HepG2 (cell line): ENCODE results near the gene VDR. TPM values are rescaled to one million over a fixed set of nuclear protein-coding genes. Genes with fewer than 3 reads are reported as not detected.

Experiments used
- ATAC-seq: fragments of 200-7000 bp; cut with Tn5 transposase; 3 replicates; pipeline ENCODE4 v1.9.1; 2020; ENCODE audit warnings: mild to moderate bottlenecking, moderate library complexity
- BruUV-seq: library from RNA; stranded (reverse); fragments of 400-500 nt; replicated peaks from 2 replicates; lab custom pipeline; 2021; lab: Mats Ljungman, UMichigan
- CTCF ChIA-PET: fragments of 300-600 bp; formaldehyde crosslinking; extraction: SDS; loops from one replicate; lab custom pipeline; 2021; ENCODE audit warnings: low total read pairs, inconsistent platforms, low intra/inter-chr PET ratio; lab: Yijun Ruan, JAX
- POLR2A ChIA-PET: fragments of 350-600 bp; sonication (Branson Sonifier 250); formaldehyde crosslinking; loops from one replicate; lab custom pipeline; 2020; ENCODE audit warnings: antibody characterized with exemption, inconsistent platforms; lab: Yijun Ruan, JAX
- DNase-seq: peaks from one replicate; pipeline ENCODE4 v3.0.0-alpha.2; 2015; ENCODE audit warnings: low spot score
- FAIRE-seq: peaks from 3 replicates; lab custom pipeline; 2011; peaks lifted over from hg19 to GRCh38; lab: Jason Lieb, UNC
- H2AFZ ChIP-seq: one replicate; pipeline ENCODE4 v1.6.1; 2011; ENCODE audit warnings: low read length, inconsistent platforms
- H3K27ac ChIP-seq: fragments of 300-600 bp; 3 replicates; pipeline ENCODE4 v1.8.0; 2011; ENCODE audit warnings: mixed run types, mild to moderate bottlenecking, mixed read lengths, low read length, inconsistent platforms; ENCODE audit not compliant: insufficient read depth; ENCODE audit errors: extremely low read length
- H3K27me3 ChIP-seq, 2 experiments: fragments of 200-600 bp in 1 of 2; 2 replicates in 1 of 2; 3 replicates in 1 of 2; pipeline versions ENCODE4 v1.6.0 to v1.8.0; 2011; ENCODE audit warnings: low read length in 2 of 2, mild to moderate bottlenecking in 2 of 2, moderate library complexity in 2 of 2, inconsistent platforms in 1 of 2; ENCODE audit not compliant: insufficient read depth in 2 of 2, control insufficient read depth in 1 of 2
- H3K36me3 ChIP-seq, 2 experiments: fragments of 200-600 bp in 1 of 2; replicated peaks in 1 of 2; 2 replicates in 1 of 2; 3 replicates in 1 of 2; pipeline versions ENCODE4 v1.5.1 to v1.8.0; 2011; ENCODE audit warnings: low read length in 2 of 2, inconsistent platforms in 1 of 2; ENCODE audit not compliant: insufficient read depth in 2 of 2, control insufficient read depth in 1 of 2
- H3K4me1 ChIP-seq: 2 replicates; pipeline ENCODE4 v1.5.1; 2012; ENCODE audit warnings: low read length, inconsistent platforms; ENCODE audit not compliant: insufficient read depth
- H3K4me2 ChIP-seq: 2 replicates; pipeline ENCODE4 v1.6.0; 2011; ENCODE audit warnings: low read depth, low read length, inconsistent platforms
- H3K4me3 ChIP-seq, 3 experiments: fragments of 200-600 bp in 1 of 3; sonication (generic), shearing (Covaris generic) in 1 of 3; replicated peaks in 1 of 3; 2 replicates each; pipeline ENCODE4 v1.5.1; 2011 to 2016; ENCODE audit warnings: low read length in 3 of 3, inconsistent platforms in 2 of 3, low read depth in 2 of 3, mild to moderate bottlenecking in 2 of 3, control low read depth in 1 of 3, mixed read lengths in 1 of 3; ENCODE audit not compliant: insufficient read depth in 1 of 3
- H3K79me2 ChIP-seq: one replicate; pipeline ENCODE4 v1.6.1; 2011; ENCODE audit warnings: low read length, inconsistent platforms; ENCODE audit not compliant: insufficient read depth
- H3K9ac ChIP-seq: 2 replicates; pipeline ENCODE4 v1.6.0; 2011; ENCODE audit warnings: mild to moderate bottlenecking, low read depth, low read length, inconsistent platforms; ENCODE audit not compliant: insufficient read depth
- H3K9me3 ChIP-seq: 2 replicates; pipeline ENCODE4 v1.5.1; 2012; ENCODE audit warnings: mild to moderate bottlenecking, low read length
- H4K20me1 ChIP-seq: 2 replicates; pipeline ENCODE4 v1.6.0; 2011; ENCODE audit warnings: inconsistent platforms, mild to moderate bottlenecking, low read length, moderate library complexity; ENCODE audit not compliant: insufficient read depth
- KIAA2018 ChIP-seq: sonication (generic); formaldehyde crosslinking; IDR thresholded peaks from 2 replicates; pipeline ENCODE4 v1.5.0; 2020; ENCODE audit warnings: mild to moderate bottlenecking, missing genetic modification reagents, borderline replicate concordance
- PBX3 ChIP-seq: sonication (generic); formaldehyde crosslinking; IDR thresholded peaks from 2 replicates; pipeline ENCODE4 v1.8.1; 2023; ENCODE audit warnings: missing genetic modification reagents, inconsistent platforms, borderline replicate concordance
- SIN3A ChIP-seq: IDR thresholded peaks from 2 replicates; pipeline ENCODE4 v1.6.1; 2011; ENCODE audit warnings: low read depth, mild to moderate bottlenecking, control low read depth, low read length, borderline replicate concordance
- SKIL ChIP-seq: sonication (generic); formaldehyde crosslinking; IDR thresholded peaks from 2 replicates; pipeline ENCODE4 v1.8.0; 2022; ENCODE audit warnings: missing genetic modification reagents, mild to moderate bottlenecking, moderate library complexity, borderline replicate concordance
- TAF15 ChIP-seq: fragments of 200-400 bp; formaldehyde crosslinking; IDR thresholded peaks from one replicate; pipeline ENCODE4 v1.6.1; 2018; ENCODE audit warnings: mild to moderate bottlenecking, low read depth, low read length; ENCODE audit not compliant: poor library complexity, severe bottlenecking
- ZNF513 ChIP-seq: sonication (generic); formaldehyde crosslinking; conservative IDR thresholded peaks from 2 replicates; pipeline ENCODE4 v1.5.0; 2020; ENCODE audit warnings: missing genetic modification reagents
- ZNF792 ChIP-seq: IDR thresholded peaks from 2 replicates; pipeline ENCODE4 v1.6.1; 2016
- WGBS: methylation state at CpG from one replicate; pipeline ENCODE4 v1.1.6; 2017; ENCODE audit warnings: low lambda C conversion rate; 5-methylcytosine and 5-hydroxymethylcytosine counted together
- in situ Hi-C: cut with HindIII; loops from 2 replicates; pipeline ENCODE4 v1.10.0; 2017; ENCODE audit warnings: low pct_unique_long_range_greater_than_20kb; ENCODE audit not compliant: extremely low pct_ligation_motif_present
- intact Hi-C: fragments of 100-400 bp; cut with micrococcal nuclease; formaldehyde crosslinking; loops from one replicate; pipeline ENCODE4 v1.10.0; 2022; ENCODE audit not compliant: unreplicated experiment
- polyA plus RNA-seq, 8 experiments: library from polyadenylated mRNA; depleted of rRNA in 3 of 8; stranded (reverse) in 7 of 8; unstranded in 1 of 8; fragments of >200 nt; fragmentation: Illumina TruSeq in 4 of 8; extraction: Trizol in 4 of 8; gene quantifications; 2 replicates each; pipeline versions ENCODE4 v1.2.1 to v1.2.3, GENCODE V29; 2011 to 2016; ENCODE audit warnings: low read depth in 4 of 8, missing spikeins in 1 of 8, mixed read lengths in 1 of 8; ENCODE audit not compliant: insufficient read depth in 1 of 8
- total RNA-seq, 5 experiments: library from RNA; depleted of rRNA; stranded (reverse); fragments of >200 nt; fragmentation: Illumina TruSeq; extraction: Trizol; gene quantifications; 2 replicates each; pipeline ENCODE4 v1.2.3, GENCODE V29; 2016; ENCODE audit warnings: low read depth in 1 of 5

VDR gene
- total and polyA plus RNA-seq, 2 of the 13 experiments (the other 11 are each of a cell fraction or from before 2014, with no cell fraction given) = 0.08 to 0.33 TPM

GRCh38 chr12:47858511-47859266 is 46.1 kb downstream of the VDR start:
- no peak overlapping the region for H3K27ac ChIP-seq
- FAIRE-seq = no peak
- no peak overlapping the region for H3K4me3 ChIP-seq
- H2AFZ ChIP-seq = no peak overlapping the region
- intact Hi-C loops (no loop called here), in situ Hi-C loops (no loop called here)
- no peaks in the 10 kb centered on the region for H3K27me3 ChIP-seq
- no TSS peak for BruUV-seq
- no peaks in the 10 kb centered on the region for H3K9me3 ChIP-seq
- H3K9ac ChIP-seq = no peak overlapping the region
- ChIA-PET CTCF (no interaction called here), POLR2A (no interaction called here)
- DNase-seq = no peak
- H3K79me2 ChIP-seq = no peaks in the 10 kb centered on the region
- no peak for ATAC-seq
- H3K4me2 ChIP-seq = no peak overlapping the region
- WGBS = 68% methylated on average over 3 of the region's 8 CpGs
- H3K4me1 ChIP-seq = peaks cover 27% of the 10 kb centered on the region
- no peaks in the 10 kb centered on the region for H4K20me1 ChIP-seq
- H3K36me3 ChIP-seq = no peaks in the 10 kb centered on the region
- TF ChIP-seq SIN3A (no peak), ZNF513 (CRISPR knock-in tag) (no peak), ZNF792 (CRISPR knock-in tag) (no peak), SKIL (CRISPR knock-in tag) (no peak), TAF15 (no peak), PBX3 (no peak), KIAA2018 (no peak)
